Sigmoid colon (tissue), 7 donors: ENCODE results near the gene PEAK1. TPM values are rescaled to one million over a fixed set of nuclear protein-coding genes. Genes with fewer than 3 reads are reported as not detected.

Experiments
- DNase-seq: peaks from one replicate; pipeline ENCODE4 v3.0.0-alpha.2; 2019
- H3K27ac ChIP-seq, 4 donors: fragments of 200-600 bp; sonication (generic); one replicate each; pipeline ENCODE4 v1.5.1; 2016 to 2019; ENCODE audit warnings: mild to moderate bottlenecking in 1 of 4
- H3K27me3 ChIP-seq, 3 donors: fragments of 200-600 bp; sonication (generic); one replicate each; pipeline ENCODE4 v1.5.1; 2019; ENCODE audit warnings: mild to moderate bottlenecking in 1 of 3
- H3K36me3 ChIP-seq, 4 donors: fragments of 200-600 bp; sonication (generic); one replicate each; pipeline ENCODE4 v1.5.1; 2016 to 2019
- H3K4me1 ChIP-seq, 4 donors: fragments of 200-600 bp; sonication (generic); one replicate each; pipeline ENCODE4 v1.5.1; 2017 to 2019
- H3K4me3 ChIP-seq, 4 donors: fragments of 200-600 bp; sonication (generic); one replicate each; pipeline ENCODE4 v1.5.1; 2017 to 2019; ENCODE audit warnings: mild to moderate bottlenecking in 2 of 4, moderate library complexity in 1 of 4
- H3K9me3 ChIP-seq, 4 donors: fragments of 200-600 bp in 3 of 4; sonication (generic) in 3 of 4; one replicate each; pipeline versions ENCODE4 v1.5.1 to v1.6.1; 2013 to 2019
- CTCF ChIP-seq, 4 experiments: fragments of 450-650 bp in 3 of 4; fragments of 200-600 bp in 1 of 4; IDR thresholded peaks; one replicate each; pipeline ENCODE4 v1.5.1; 2016 to 2019; ENCODE audit warnings: antibody characterized with exemption in 4 of 4, mild to moderate bottlenecking in 3 of 4, moderate library complexity in 2 of 4
- EP300 ChIP-seq, 4 donors: sonication (generic); formaldehyde crosslinking; IDR thresholded peaks; one replicate each; pipeline ENCODE4 v1.6.1; 2017; ENCODE audit warnings: antibody characterized with exemption in 4 of 4
- POLR2A ChIP-seq, 2 donors: fragments of 450-650 bp; IDR thresholded peaks; one replicate each; pipeline ENCODE4 v1.6.1; 2016; ENCODE audit warnings: antibody characterized with exemption in 2 of 2, mild to moderate bottlenecking in 2 of 2, moderate library complexity in 2 of 2
- POLR2AphosphoS5 ChIP-seq, 4 donors: sonication (generic); formaldehyde crosslinking; IDR thresholded peaks; one replicate each; pipeline ENCODE4 v1.6.1; 2017; ENCODE audit warnings: antibody characterized with exemption in 4 of 4
- WGBS, 2 donors: extraction: QIAGEN DNeasy Blood & Tissue Kit; methylation state at CpG; one replicate each; pipeline ENCODE4 v1.1.7; 2013; 5-methylcytosine and 5-hydroxymethylcytosine counted together
- intact Hi-C: fragments of 100-400 bp; cut with DNase I; formaldehyde crosslinking; loops from one replicate; pipeline ENCODE4 v1.15.1; 2023
- polyA plus RNA-seq, 3 donors: library from polyadenylated mRNA; stranded (reverse); fragments of 200-250 nt; gene quantifications; one replicate each; pipeline ENCODE4 v1.2.3, GENCODE V29; 2013
- total RNA-seq, 4 donors: library from RNA; depleted of rRNA; stranded (reverse); fragments of >200 nt; gene quantifications; one replicate each; pipeline ENCODE4 v1.1.0, GENCODE V29; 2016
- donor health status: healthy with polysubstance abuse.
- donor health status: Bipolar disorder and iron deficiency.
- donor health status: healthy.

Gene PEAK1
- total and polyA plus RNA-seq, 7 donors = 3.5 to 59.8 (median 29.3) TPM

- no peaks in the 10 kb centered on the region for H3K27me3 ChIP-seq
Observed at GRCh38 chr15:77326366-77326765, 93.5 kb downstream of the PEAK1 start.

GRCh38 chr15:77312523-77312922 is 107.4 kb downstream of the PEAK1 start:
- intact Hi-C loops = no loop called here

More at GRCh38 chr15:77326366-77326765, 93.5 kb downstream of the PEAK1 start:
- H3K9me3 ChIP-seq = no peaks in the 10 kb centered on the region
- no peaks in the 10 kb centered on the region for H3K36me3 ChIP-seq
- H3K4me1 ChIP-seq = peaks cover 0 to 18% (median 7%) of the 10 kb centered on the region in 4 donors
- 87 to 95% methylated on average over 2 of the region's 2 CpGs for WGBS, 2 donors
- H3K4me3 ChIP-seq = no peak overlapping the region
- no peak overlapping the region for H3K27ac ChIP-seq
- intact Hi-C loops = no loop called here
- DNase-seq = no peak
- TF ChIP-seq POLR2A (IDR thresholded peaks at IDR 0.05) (no peak), CTCF (IDR thresholded peaks at IDR 0.05) (no peak), EP300 (IDR thresholded peaks at IDR 0.05) (no peak), POLR2AphosphoS5 (IDR thresholded peaks at IDR 0.05) (no peak)

GRCh38 chr15:77311618-77312398 is 108.1 kb downstream of the PEAK1 start:
- no peak overlapping the region for H3K27ac ChIP-seq
- peaks cover 0 to 18% (median 7%) of the 10 kb centered on the region in 4 donors for H3K4me1 ChIP-seq
- intact Hi-C loops = no loop called here
- H3K36me3 ChIP-seq = no peaks in the 10 kb centered on the region
- TF ChIP-seq POLR2AphosphoS5 (IDR thresholded peaks at IDR 0.05) (no peak), CTCF (IDR thresholded peaks at IDR 0.05) (no peak), POLR2A (IDR thresholded peaks at IDR 0.05) (no peak), EP300 (IDR thresholded peaks at IDR 0.05) (no peak)
- H3K9me3 ChIP-seq = no peaks in the 10 kb centered on the region
- DNase-seq = no peak
- no peaks in the 10 kb centered on the region for H3K27me3 ChIP-seq
- WGBS, 2 donors = 57 to 76% methylated on average over 8 of the region's 8 CpGs
- H3K4me3 ChIP-seq = no peak overlapping the region

More at GRCh38 chr15:77312523-77312922, 107.4 kb downstream of the PEAK1 start:
- Histone ChIP-seq H3K27ac (no peak overlapping the region), H3K36me3 (no peaks in the 10 kb centered on the region), H3K4me1 (peaks cover 0 to 18% (median 7%) of the 10 kb centered on the region in 4 donors), H3K4me3 (no peak overlapping the region), H3K9me3 (no peaks in the 10 kb centered on the region), H3K27me3 (no peaks in the 10 kb centered on the region)
- TF ChIP-seq POLR2AphosphoS5 (IDR thresholded peaks at IDR 0.05) (no peak), EP300 (IDR thresholded peaks at IDR 0.05) (no peak), CTCF (IDR thresholded peaks at IDR 0.05) (no peak), POLR2A (IDR thresholded peaks at IDR 0.05) (no peak)
- 10 to 62% methylated on average over 1 of the region's 1 CpG for WGBS, 2 donors
- no peak for DNase-seq

- H3K27me3 ChIP-seq = no peaks in the 10 kb centered on the region
- no peak for TF ChIP-seq POLR2A (IDR thresholded peaks at IDR 0.05)
- TF ChIP-seq CTCF (IDR thresholded peaks at IDR 0.05) = no peak
- TF ChIP-seq EP300 (IDR thresholded peaks at IDR 0.05) = no peak
- no peak for TF ChIP-seq POLR2AphosphoS5 (IDR thresholded peaks at IDR 0.05)
- 91 to 96% methylated on average over 4 of the region's 4 CpGs for WGBS, 2 donors
- DNase-seq = no peak
- H3K9me3 ChIP-seq = no peaks in the 10 kb centered on the region
- intact Hi-C loops = no loop called here
- H3K36me3 ChIP-seq = no peaks in the 10 kb centered on the region
- no peak overlapping the region for H3K27ac ChIP-seq
- H3K4me3 ChIP-seq = no peak overlapping the region
- H3K4me1 ChIP-seq = peaks cover 0 to 25% (median 7%) of the 10 kb centered on the region in 4 donors
Observed at GRCh38 chr15:77311020-77311419, 108.9 kb downstream of the PEAK1 start.
